ENCODE data around the gene APOLD1.
"Not testable (repeated sequence)": the region's sequence is repeated elsewhere in the genome, so short reads cannot be mapped to it uniquely, and the experiment has no call there.

The APOLD1 gene

GRCh38 chr12:12807970-12808702, 22.7 kb downstream of the APOLD1 start:
- no peak for DNase-seq (ENCODE audit: low read depth)

GRCh38 chr12:12810553-12811021, 25.1 kb downstream of the APOLD1 start:
- no peak for DNase-seq (ENCODE audit: low read depth)

GRCh38 chr12:12811343-12811742, 25.9 kb downstream of the APOLD1 start:
- DNase-seq (ENCODE audit: low read depth) = no peak

- DNase-seq (ENCODE audit: low read depth) = no peak
Observed at GRCh38 chr12:12812174-12812573, 26.7 kb downstream of the APOLD1 start.

GRCh38 chr12:12812618-12813119, 27.2 kb downstream of the APOLD1 start:
- DNase-seq (ENCODE audit: low read depth) = no peak

GRCh38 chr12:12813120-12814101, 28.0 kb downstream of the APOLD1 start, which contains the start of gene DDX47:
Gene DDX47 (plus strand): TSS chr12:12813346. CDS start chr12:12813368, 22 bp downstream.
- DNase-seq (ENCODE audit: low read depth) = no peak

- no peak for DNase-seq (ENCODE audit: low read depth)
Observed at GRCh38 chr12:12817616-12818015, 32.2 kb downstream of the APOLD1 start.

- DNase-seq (ENCODE audit: low read depth) = no peak
Observed at GRCh38 chr12:12818701-12819100, 33.2 kb downstream of the APOLD1 start.

GRCh38 chr12:12819221-12819620, 33.8 kb downstream of the APOLD1 start:
- no peak for DNase-seq (ENCODE audit: low read depth)

- DNase-seq (ENCODE audit: low read depth) = peak; percentile 96
Observed at GRCh38 chr12:12819752-12820311, 34.4 kb downstream of the APOLD1 start.

- not testable (repeated sequence) for DNase-seq (ENCODE audit: low read depth)
Observed at GRCh38 chr12:12820376-12820775, 34.9 kb downstream of the APOLD1 start.

- no peak for DNase-seq (ENCODE audit: low read depth)
Observed at GRCh38 chr12:12821975-12822374, 36.5 kb downstream of the APOLD1 start.

GRCh38 chr12:12822886-12823285, 37.4 kb downstream of the APOLD1 start:
- no peak for DNase-seq (ENCODE audit: low read depth)

GRCh38 chr12:12823300-12823699, 37.8 kb downstream of the APOLD1 start:
- DNase-seq (ENCODE audit: low read depth) = peak; percentile 86

GRCh38 chr12:12823811-12824210, 38.4 kb downstream of the APOLD1 start:
- DNase-seq (ENCODE audit: low read depth) = no peak

- no peak for DNase-seq (ENCODE audit: low read depth)
Observed at GRCh38 chr12:12835378-12836146, 50.1 kb downstream of the APOLD1 start.

- DNase-seq (ENCODE audit: low read depth) = no peak
Observed at GRCh38 chr12:12836571-12836970, 51.1 kb downstream of the APOLD1 start.

- no peak for DNase-seq (ENCODE audit: low read depth)
Observed at GRCh38 chr12:12837025-12837812, 51.8 kb downstream of the APOLD1 start.

GRCh38 chr12:12837813-12838153, 52.3 kb downstream of the APOLD1 start:
- DNase-seq (ENCODE audit: low read depth) = no peak

- no peak for DNase-seq (ENCODE audit: low read depth)
Observed at GRCh38 chr12:12839003-12839395, 53.5 kb downstream of the APOLD1 start.

GRCh38 chr12:12839439-12839838, 54.0 kb downstream of the APOLD1 start:
- not testable (repeated sequence) for DNase-seq (ENCODE audit: low read depth)
